Anterior cingulate cortex (tissue), 58 donors: ENCODE data around the gene VPS50.
"Not testable (repeated sequence)": the region's sequence is repeated elsewhere in the genome, so short reads cannot be mapped to it uniquely, and the experiment has no call there.

ENCODE experiments used
- DNase-seq, 58 donors: peaks; one replicate each; lab custom pipeline; 2025; lab: John Stamatoyannopoulos, UW

Gene VPS50

GRCh38 chr7:93238748-93239147 lies 6.6 kb downstream of the VPS50 start:
- no peak for DNase-seq

GRCh38 chr7:93239824-93240223 lies 7.7 kb downstream of the VPS50 start:
- DNase-seq: no peak

GRCh38 chr7:93242106-93242505 lies 9.9 kb downstream of the VPS50 start:
- DNase-seq: no peak

- peak in 1 of 58 donors; percentile 8 for DNase-seq
Measured at GRCh38 chr7:93245525-93246432, 13.6 kb downstream of the VPS50 start.

GRCh38 chr7:93249491-93250148 lies 17.5 kb downstream of the VPS50 start:
- DNase-seq: no peak

GRCh38 chr7:93258661-93259060 lies 26.5 kb downstream of the VPS50 start:
- no peak for DNase-seq

GRCh38 chr7:93262535-93262934 lies 30.4 kb downstream of the VPS50 start:
- no peak for DNase-seq

GRCh38 chr7:93265220-93265619 lies 33.1 kb downstream of the VPS50 start:
- no peak for DNase-seq

GRCh38 chr7:93279541-93279940 lies 47.4 kb downstream of the VPS50 start:
- DNase-seq: no peak

- DNase-seq: no peak
Measured at GRCh38 chr7:93284908-93285307, 52.7 kb downstream of the VPS50 start.

- no peak for DNase-seq
Measured at GRCh38 chr7:93293229-93293628, 61.1 kb downstream of the VPS50 start.

- DNase-seq: no peak
Measured at GRCh38 chr7:93298206-93298605, 66.0 kb downstream of the VPS50 start.

- no peak for DNase-seq
Measured at GRCh38 chr7:93298671-93299070, 66.5 kb downstream of the VPS50 start.

GRCh38 chr7:93301736-93302135 lies 69.6 kb downstream of the VPS50 start:
- no peak for DNase-seq

- no peak for DNase-seq
Measured at GRCh38 chr7:93307131-93307660, 75.0 kb downstream of the VPS50 start.

- DNase-seq: no peak
Measured at GRCh38 chr7:93307943-93308342, 75.8 kb downstream of the VPS50 start.

GRCh38 chr7:93310346-93310745 lies 78.2 kb downstream of the VPS50 start:
- DNase-seq: no peak

GRCh38 chr7:93314449-93314848 lies 82.3 kb downstream of the VPS50 start:
- no peak for DNase-seq

GRCh38 chr7:93315896-93316295 lies 83.7 kb downstream of the VPS50 start:
- no peak for DNase-seq

GRCh38 chr7:93316730-93317129 lies 84.6 kb downstream of the VPS50 start:
- no peak for DNase-seq

GRCh38 chr7:93320887-93321286 lies 88.7 kb downstream of the VPS50 start:
- DNase-seq: no peak

- DNase-seq: not testable (repeated sequence)
Measured at GRCh38 chr7:93326291-93326690, 94.1 kb downstream of the VPS50 start.
